ENCODE data around the gene NAGLU. TPM values are rescaled to one million over a fixed set of nuclear protein-coding genes. Genes with fewer than 3 reads are reported as not detected.

NAGLU gene
- total RNA-seq, 1 donor = 91.6 TPM

DNA sequence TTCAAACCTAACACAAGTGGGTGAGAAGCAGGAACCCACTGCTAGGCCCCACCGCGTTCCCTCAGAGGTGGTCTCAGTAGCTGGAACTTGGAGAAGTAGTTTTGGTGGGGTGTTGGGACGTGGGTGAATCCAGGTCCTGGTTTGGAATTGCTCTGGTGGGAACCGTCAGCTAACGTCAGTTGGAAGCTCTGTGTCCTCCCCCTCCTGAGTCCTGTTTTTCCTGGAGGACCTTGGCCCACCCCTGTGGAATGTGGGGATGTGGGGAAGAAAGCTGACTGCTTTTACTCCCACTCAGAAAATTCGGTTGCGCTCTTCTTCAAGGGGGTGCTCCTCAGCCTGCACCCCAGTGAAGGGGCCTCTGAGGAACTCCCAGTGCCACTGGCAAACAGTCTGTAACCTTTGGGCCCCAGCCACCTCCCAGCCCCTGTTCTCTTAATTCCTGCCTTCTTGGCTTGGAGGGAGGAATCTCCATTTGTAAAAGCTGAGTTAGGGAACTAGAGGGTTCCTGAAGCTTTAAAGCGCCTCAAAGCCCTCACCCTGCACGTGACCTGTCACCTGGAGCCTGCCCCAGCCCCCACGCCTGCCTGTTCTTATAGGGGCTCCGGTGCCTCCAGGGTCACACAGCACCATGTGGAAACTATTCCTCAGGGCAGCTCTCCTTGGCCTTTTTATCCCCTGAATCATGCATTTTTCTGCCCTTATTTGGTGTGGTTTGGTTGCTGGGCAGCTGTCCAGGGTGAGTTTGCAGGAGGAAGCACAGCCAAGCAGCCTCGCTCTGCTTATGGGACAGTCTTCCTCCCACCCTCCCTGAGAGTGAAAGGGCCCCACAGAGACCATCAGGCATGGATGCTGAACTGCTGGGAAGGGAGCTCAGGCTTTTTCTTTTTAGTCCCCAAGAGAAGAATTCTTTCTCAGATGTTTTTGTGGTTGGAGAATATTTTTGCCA is 16.2 kb upstream of the NAGLU start:
- H3K79me2 ChIP-seq (ENCODE audit: insufficient read depth, low read length) = no peaks in the 10 kb centered on the region
- peak overlapping the region; percentile 100 for H3K27ac ChIP-seq (ENCODE audit: low read depth, low read length)
- H3K36me3 ChIP-seq (ENCODE audit: insufficient read depth, low read length) = peaks cover 4% of the 10 kb centered on the region
- H3K27me3 ChIP-seq (ENCODE audit: insufficient read depth, low read length) = no peaks in the 10 kb centered on the region
- no peaks in the 10 kb centered on the region for H4K20me1 ChIP-seq (ENCODE audit: insufficient read depth, low read length)
- peaks cover 65% of the 10 kb centered on the region for H3K4me1 ChIP-seq (ENCODE audit: insufficient read depth, low read length)
- peak overlapping the region; percentile 37 for H3K4me3 ChIP-seq (ENCODE audit: insufficient read depth, low read length)
- H2AFZ ChIP-seq (ENCODE audit: low read length) = no peak overlapping the region
- peak overlapping the region; percentile 73 for H3K4me2 ChIP-seq (ENCODE audit: insufficient read depth, low read length)
- TF ChIP-seq, protein P1, sequence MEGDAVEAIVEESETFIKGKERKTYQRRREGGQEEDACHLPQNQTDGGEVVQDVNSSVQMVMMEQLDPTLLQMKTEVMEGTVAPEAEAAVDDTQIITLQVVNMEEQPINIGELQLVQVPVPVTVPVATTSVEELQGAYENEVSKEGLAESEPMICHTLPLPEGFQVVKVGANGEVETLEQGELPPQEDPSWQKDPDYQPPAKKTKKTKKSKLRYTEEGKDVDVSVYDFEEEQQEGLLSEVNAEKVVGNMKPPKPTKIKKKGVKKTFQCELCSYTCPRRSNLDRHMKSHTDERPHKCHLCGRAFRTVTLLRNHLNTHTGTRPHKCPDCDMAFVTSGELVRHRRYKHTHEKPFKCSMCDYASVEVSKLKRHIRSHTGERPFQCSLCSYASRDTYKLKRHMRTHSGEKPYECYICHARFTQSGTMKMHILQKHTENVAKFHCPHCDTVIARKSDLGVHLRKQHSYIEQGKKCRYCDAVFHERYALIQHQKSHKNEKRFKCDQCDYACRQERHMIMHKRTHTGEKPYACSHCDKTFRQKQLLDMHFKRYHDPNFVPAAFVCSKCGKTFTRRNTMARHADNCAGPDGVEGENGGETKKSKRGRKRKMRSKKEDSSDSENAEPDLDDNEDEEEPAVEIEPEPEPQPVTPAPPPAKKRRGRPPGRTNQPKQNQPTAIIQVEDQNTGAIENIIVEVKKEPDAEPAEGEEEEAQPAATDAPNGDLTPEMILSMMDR (IDR thresholded peaks at IDR 0.05; ENCODE audit: extremely low read depth, low read depth, low read length) = no peak
- DNase-seq (ENCODE audit: insufficient read length, low spot score, missing footprints) = peak; percentile 92
- no peaks in the 10 kb centered on the region for H3K9me3 ChIP-seq (ENCODE audit: low read depth, low read length)

GRCh38 chr17:42520540-42520951 is 15.5 kb upstream of the NAGLU start:
- Histone ChIP-seq H3K27ac (ENCODE audit: low read depth, low read length) (peak overlapping the region; percentile 100), H3K79me2 (ENCODE audit: insufficient read depth, low read length) (no peaks in the 10 kb centered on the region), H3K4me2 (ENCODE audit: insufficient read depth, low read length) (peak overlapping the region; percentile 73), H3K4me1 (ENCODE audit: insufficient read depth, low read length) (peaks cover 72% of the 10 kb centered on the region), H3K36me3 (ENCODE audit: insufficient read depth, low read length) (peaks cover 4% of the 10 kb centered on the region), H3K27me3 (ENCODE audit: insufficient read depth, low read length) (no peaks in the 10 kb centered on the region), H4K20me1 (ENCODE audit: insufficient read depth, low read length) (no peaks in the 10 kb centered on the region), H2AFZ (ENCODE audit: low read length) (no peak overlapping the region), H3K9me3 (ENCODE audit: low read depth, low read length) (no peaks in the 10 kb centered on the region), H3K4me3 (ENCODE audit: insufficient read depth, low read length) (peak overlapping the region; percentile 23)
- TF ChIP-seq, protein P1 (IDR thresholded peaks at IDR 0.05; ENCODE audit: extremely low read depth, low read depth, low read length) = peak; percentile 26
- peak; percentile 19 for DNase-seq (ENCODE audit: insufficient read length, low spot score, missing footprints)

GRCh38 chr17:42521036-42521435 is 15.0 kb upstream of the NAGLU start:
- Histone ChIP-seq H3K27me3 (ENCODE audit: insufficient read depth, low read length) (no peaks in the 10 kb centered on the region), H3K79me2 (ENCODE audit: insufficient read depth, low read length) (no peaks in the 10 kb centered on the region), H3K4me3 (ENCODE audit: insufficient read depth, low read length) (no peak overlapping the region), H3K4me2 (ENCODE audit: insufficient read depth, low read length) (peak overlapping the region; percentile 73), H3K4me1 (ENCODE audit: insufficient read depth, low read length) (peaks cover 77% of the 10 kb centered on the region), H3K9me3 (ENCODE audit: low read depth, low read length) (no peaks in the 10 kb centered on the region), H3K36me3 (ENCODE audit: insufficient read depth, low read length) (peaks cover 4% of the 10 kb centered on the region), H2AFZ (ENCODE audit: low read length) (no peak overlapping the region), H3K27ac (ENCODE audit: low read depth, low read length) (peak overlapping the region; percentile 100), H4K20me1 (ENCODE audit: insufficient read depth, low read length) (no peaks in the 10 kb centered on the region)
- TF ChIP-seq, protein P1 (IDR thresholded peaks at IDR 0.05; ENCODE audit: extremely low read depth, low read depth, low read length) = no peak
- DNase-seq (ENCODE audit: insufficient read length, low spot score, missing footprints) = peak; percentile 72

GRCh38 chr17:42521666-42522262 is 14.3 kb upstream of the NAGLU start:
- Histone ChIP-seq H3K9me3 (ENCODE audit: low read depth, low read length) (no peaks in the 10 kb centered on the region), H3K27me3 (ENCODE audit: insufficient read depth, low read length) (no peaks in the 10 kb centered on the region), H2AFZ (ENCODE audit: low read length) (no peak overlapping the region), H3K36me3 (ENCODE audit: insufficient read depth, low read length) (no peaks in the 10 kb centered on the region), H3K27ac (ENCODE audit: low read depth, low read length) (peak overlapping the region; percentile 100), H4K20me1 (ENCODE audit: insufficient read depth, low read length) (no peaks in the 10 kb centered on the region), H3K4me2 (ENCODE audit: insufficient read depth, low read length) (peak overlapping the region; percentile 73), H3K4me3 (ENCODE audit: insufficient read depth, low read length) (no peak overlapping the region), H3K4me1 (ENCODE audit: insufficient read depth, low read length) (peaks cover 82% of the 10 kb centered on the region), H3K79me2 (ENCODE audit: insufficient read depth, low read length) (no peaks in the 10 kb centered on the region)
- DNase-seq (ENCODE audit: insufficient read length, low spot score, missing footprints) = peak; percentile 59
- TF ChIP-seq, protein P1 (IDR thresholded peaks at IDR 0.05; ENCODE audit: extremely low read depth, low read depth, low read length) = no peak

Measured in osteoblast (primary cell).